ENCODE results near the gene FANCG. TPM values are rescaled to one million over a fixed set of nuclear protein-coding genes. Genes with fewer than 3 reads are reported as not detected.

FANCG gene
- total and polyA plus RNA-seq, 2 donors (not counting 1 experiment from before 2014, with no cell fraction given): 26.5 to 40.1 TPM

DNA sequence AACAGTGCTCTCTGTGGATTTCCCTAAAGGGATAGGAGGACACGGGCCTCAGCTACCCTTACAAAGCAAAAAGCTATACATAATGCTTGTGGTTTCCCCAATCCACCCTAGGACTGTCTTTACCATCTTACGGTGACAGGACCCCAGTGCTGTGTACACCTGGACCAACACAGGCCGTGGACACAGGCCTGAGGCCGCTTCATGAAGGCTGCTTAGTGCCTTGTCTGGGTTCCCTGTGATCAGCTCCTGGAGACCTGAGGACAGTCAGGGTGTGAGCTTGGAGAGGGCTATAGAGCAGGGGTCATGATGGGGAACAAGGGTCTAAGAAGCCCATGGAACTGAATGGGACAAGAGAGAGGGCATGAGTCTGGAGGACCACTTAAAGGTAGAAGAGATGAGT, 2.9 kb downstream of the FANCG start:
- Histone ChIP-seq H3K27me3 (replicated peaks in 1 of 4; ENCODE audit: control extremely low read depth in 1 of 4, control insufficient read depth in 3 of 4, insufficient read depth in 4 of 4, low read length in 3 of 4) (no peaks in the 10 kb centered on the region), H2AFZ (ENCODE audit: insufficient read depth, low read depth, low read length, poor library complexity, severe bottlenecking) (no peak overlapping the region), H3K4me1 (ENCODE audit: control insufficient read depth in 2 of 2, insufficient read depth in 2 of 2, low read length in 2 of 2) (peaks cover 18 to 25% of the 10 kb centered on the region in 2 donors), H3K9me3 (ENCODE audit: control extremely low read depth in 1 of 3, control insufficient read depth in 2 of 3, insufficient read depth in 1 of 3, low read length in 2 of 3) (no peaks in the 10 kb centered on the region), H3K4me2 (replicated peaks; ENCODE audit: low read depth, low read length, poor library complexity, severe bottlenecking) (no peak overlapping the region), H3K4me3 (ENCODE audit: control extremely low read depth in 1 of 5, extremely low read depth in 1 of 5, insufficient read depth in 1 of 5, low read depth in 2 of 5, low read length in 4 of 5) (no peak overlapping the region), H3K9ac (ENCODE audit: low read length) (no peak overlapping the region), H3K36me3 (replicated peaks in 1 of 2; ENCODE audit: control extremely low read depth in 1 of 2, control insufficient read depth in 1 of 2, extremely low read depth in 1 of 2, insufficient read depth in 2 of 2, low read length in 1 of 2) (peaks cover 1 to 20% of the 10 kb centered on the region in 2 experiments), H3K27ac (ENCODE audit: low read length in 2 of 2) (no peak overlapping the region), H3K79me2 (ENCODE audit: control insufficient read depth, insufficient read depth, low read length) (peaks cover 41% of the 10 kb centered on the region), H4K20me1 (ENCODE audit: control insufficient read depth, insufficient read depth, low read length, poor library complexity, severe bottlenecking) (peaks cover 5% of the 10 kb centered on the region)
- Mint-ChIP-seq H3K9me3 (ENCODE audit: insufficient read depth) (no peaks in the 10 kb centered on the region), H3K4me3 (no peak overlapping the region), H3K27ac (no peak overlapping the region), H3K27me3 (no peaks in the 10 kb centered on the region), H3K4me1 (peaks cover 25% of the 10 kb centered on the region)
- TF ChIP-seq EZH2 (IDR thresholded peaks at IDR 0.05; ENCODE audit: borderline replicate concordance, insufficient read depth, low read depth, low read length, poor library complexity, severe bottlenecking): no peak
- TF ChIP-seq, protein P1, sequence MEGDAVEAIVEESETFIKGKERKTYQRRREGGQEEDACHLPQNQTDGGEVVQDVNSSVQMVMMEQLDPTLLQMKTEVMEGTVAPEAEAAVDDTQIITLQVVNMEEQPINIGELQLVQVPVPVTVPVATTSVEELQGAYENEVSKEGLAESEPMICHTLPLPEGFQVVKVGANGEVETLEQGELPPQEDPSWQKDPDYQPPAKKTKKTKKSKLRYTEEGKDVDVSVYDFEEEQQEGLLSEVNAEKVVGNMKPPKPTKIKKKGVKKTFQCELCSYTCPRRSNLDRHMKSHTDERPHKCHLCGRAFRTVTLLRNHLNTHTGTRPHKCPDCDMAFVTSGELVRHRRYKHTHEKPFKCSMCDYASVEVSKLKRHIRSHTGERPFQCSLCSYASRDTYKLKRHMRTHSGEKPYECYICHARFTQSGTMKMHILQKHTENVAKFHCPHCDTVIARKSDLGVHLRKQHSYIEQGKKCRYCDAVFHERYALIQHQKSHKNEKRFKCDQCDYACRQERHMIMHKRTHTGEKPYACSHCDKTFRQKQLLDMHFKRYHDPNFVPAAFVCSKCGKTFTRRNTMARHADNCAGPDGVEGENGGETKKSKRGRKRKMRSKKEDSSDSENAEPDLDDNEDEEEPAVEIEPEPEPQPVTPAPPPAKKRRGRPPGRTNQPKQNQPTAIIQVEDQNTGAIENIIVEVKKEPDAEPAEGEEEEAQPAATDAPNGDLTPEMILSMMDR (IDR thresholded peaks at IDR 0.05): no peak
- intact Hi-C loops (cut with micrococcal nuclease): loop anchor here (10.0 kb wide), 1 partner anchor 658 kb away; the partner anchor contains the start of genes CREB3 and TLN1
- 84% methylated on average over 4 of the region's 4 CpGs for WGBS (ENCODE audit: insufficient coverage)
- no peak for ATAC-seq (ENCODE audit: low read depth)
- POLR2A ChIA-PET: interaction anchor here (0.8 kb wide), 1 partner anchor 8 kb away, joined by 6 read pairs; no protein-coding TSS in a partner anchor
- CTCF ChIA-PET: interaction anchor here (1.3 to 1.9 kb wide), 2 partner anchors 11 to 19 kb away, joined by 3 to 11 read pairs; partner anchors contain the start of gene PIGO
- no peak for DNase-seq

DNA sequence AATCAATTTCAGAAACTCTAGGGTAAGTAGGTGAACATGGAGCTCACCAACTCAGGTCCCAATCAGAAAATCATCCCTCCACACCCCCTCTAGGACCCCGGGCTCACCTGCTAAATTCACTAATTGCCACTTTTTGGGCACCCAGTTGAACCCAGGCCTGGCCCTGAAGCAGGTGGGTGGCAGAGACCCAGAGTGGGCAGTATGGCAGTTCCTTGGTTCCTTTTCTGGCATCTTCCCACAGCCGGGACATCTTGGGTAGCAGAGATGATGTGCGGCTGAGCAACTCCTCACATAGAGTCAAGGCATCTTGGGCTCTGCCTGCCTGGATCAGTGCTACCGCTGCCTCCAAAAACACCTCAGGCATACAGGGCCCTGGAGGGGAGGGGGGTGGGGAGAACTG, 4.4 kb downstream of the FANCG start:
- TF ChIP-seq, protein P1 (IDR thresholded peaks at IDR 0.05): no peak
- TF ChIP-seq EZH2 (IDR thresholded peaks at IDR 0.05; ENCODE audit: borderline replicate concordance, insufficient read depth, low read depth, low read length, poor library complexity, severe bottlenecking): no peak
- Histone ChIP-seq H3K4me1 (ENCODE audit: control insufficient read depth in 2 of 2, insufficient read depth in 2 of 2, low read length in 2 of 2) (peaks cover 23 to 29% of the 10 kb centered on the region in 2 donors), H4K20me1 (ENCODE audit: control insufficient read depth, insufficient read depth, low read length, poor library complexity, severe bottlenecking) (peaks cover 20% of the 10 kb centered on the region), H3K36me3 (replicated peaks in 1 of 2; ENCODE audit: control extremely low read depth in 1 of 2, control insufficient read depth in 1 of 2, extremely low read depth in 1 of 2, insufficient read depth in 2 of 2, low read length in 1 of 2) (peaks cover 1 to 20% of the 10 kb centered on the region in 2 experiments), H3K27me3 (replicated peaks in 1 of 4; ENCODE audit: control extremely low read depth in 1 of 4, control insufficient read depth in 3 of 4, insufficient read depth in 4 of 4, low read length in 3 of 4) (no peaks in the 10 kb centered on the region), H3K9me3 (ENCODE audit: control extremely low read depth in 1 of 3, control insufficient read depth in 2 of 3, insufficient read depth in 1 of 3, low read length in 2 of 3) (no peaks in the 10 kb centered on the region), H3K27ac (ENCODE audit: low read length in 2 of 2) (no peak overlapping the region), H3K9ac (ENCODE audit: low read length) (no peak overlapping the region), H3K4me3 (ENCODE audit: control extremely low read depth in 1 of 5, extremely low read depth in 1 of 5, insufficient read depth in 1 of 5, low read depth in 2 of 5, low read length in 4 of 5) (no peak overlapping the region), H3K79me2 (ENCODE audit: control insufficient read depth, insufficient read depth, low read length) (peaks cover 55% of the 10 kb centered on the region), H3K4me2 (replicated peaks; ENCODE audit: low read depth, low read length, poor library complexity, severe bottlenecking) (no peak overlapping the region), H2AFZ (ENCODE audit: insufficient read depth, low read depth, low read length, poor library complexity, severe bottlenecking) (no peak overlapping the region)
- ChIA-PET CTCF (no interaction called here), POLR2A (interaction anchor here (0.6 kb wide), 1 partner anchor 85 kb away, joined by 6 read pairs; no protein-coding TSS in a partner anchor)
- ATAC-seq (ENCODE audit: low read depth) (no peak), DNase-seq (no peak)
- Mint-ChIP-seq H3K27me3 (no peaks in the 10 kb centered on the region), H3K9me3 (ENCODE audit: insufficient read depth) (no peaks in the 10 kb centered on the region), H3K4me1 (peaks cover 35% of the 10 kb centered on the region), H3K4me3 (no peak overlapping the region), H3K27ac (no peak overlapping the region)
- WGBS (ENCODE audit: insufficient coverage): 100% methylated on average over 2 of the region's 4 CpGs
- intact Hi-C loops (cut with micrococcal nuclease): loop anchor here (10.0 kb wide), 1 partner anchor 659 kb away; the partner anchor contains the start of genes CREB3 and TLN1
